Glomerular visceral epithelial cell (primary cell): ENCODE measurements around the gene RAB34.
"Not testable (repeated sequence)": the region's sequence is repeated elsewhere in the genome, so short reads cannot be mapped to it uniquely, and the experiment has no call there.

Experiments used
- DNase-seq: peaks from one replicate; pipeline ENCODE4 v3.0.0-alpha.2; 2016; ENCODE audit errors: extremely low spot score

Gene RAB34

DNA sequence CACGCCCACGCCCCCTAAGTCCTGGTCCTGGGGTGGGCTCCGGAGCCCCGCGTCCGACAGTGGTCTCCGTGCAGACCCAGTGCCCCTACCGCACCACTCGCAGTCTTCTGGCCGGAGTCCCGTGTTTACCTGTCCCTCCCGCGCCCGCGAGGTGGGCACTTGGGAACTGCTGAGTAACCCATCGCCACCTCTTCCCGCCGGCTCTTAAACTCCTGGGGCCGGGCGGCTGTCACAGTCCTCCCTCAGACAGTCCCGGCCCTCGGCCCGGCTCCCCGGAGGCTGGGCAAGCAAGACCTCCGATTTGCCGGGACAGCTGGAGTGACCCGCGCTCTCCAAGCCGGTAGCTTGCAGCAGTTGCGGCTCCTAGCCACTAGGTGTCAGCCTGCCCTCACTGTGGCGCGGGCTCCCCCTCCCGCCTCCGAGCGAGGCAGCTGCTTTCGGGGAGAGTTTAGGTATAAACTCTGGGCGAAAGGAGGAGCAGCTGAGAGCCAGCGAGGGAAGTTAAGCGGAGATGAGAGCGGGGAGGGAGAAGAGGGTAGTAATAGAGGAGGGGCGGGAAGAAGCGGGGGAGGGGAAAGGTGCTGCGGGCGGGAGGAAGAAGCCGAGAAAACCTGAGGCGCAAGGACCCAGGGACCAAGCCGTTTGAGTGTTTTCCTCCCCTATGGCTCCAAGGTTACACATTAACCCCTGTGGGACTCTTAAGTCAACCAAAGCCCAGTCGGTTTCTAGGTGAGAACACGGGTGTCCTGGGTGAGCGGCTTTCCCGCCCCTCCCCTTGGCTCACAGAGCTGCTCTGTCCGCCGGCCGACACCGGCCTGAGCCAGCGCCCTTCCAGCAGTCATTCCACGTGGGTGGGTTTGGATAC is 9.2 kb upstream of the RAB34 start:
- peak; percentile 98 for DNase-seq

GRCh38 chr17:28726226-28726626 is 8.6 kb upstream of the RAB34 start, which contains the start of gene TLCD1:
TLCD1 (minus strand) TSS chr17:28726233; CDS start chr17:28726097, 136 bp downstream.
- DNase-seq, result peak; percentile 61

- DNase-seq, result peak; percentile 91
Measured at GRCh38 chr17:28725660-28726225, 8.1 kb upstream of the RAB34 start.

DNA sequence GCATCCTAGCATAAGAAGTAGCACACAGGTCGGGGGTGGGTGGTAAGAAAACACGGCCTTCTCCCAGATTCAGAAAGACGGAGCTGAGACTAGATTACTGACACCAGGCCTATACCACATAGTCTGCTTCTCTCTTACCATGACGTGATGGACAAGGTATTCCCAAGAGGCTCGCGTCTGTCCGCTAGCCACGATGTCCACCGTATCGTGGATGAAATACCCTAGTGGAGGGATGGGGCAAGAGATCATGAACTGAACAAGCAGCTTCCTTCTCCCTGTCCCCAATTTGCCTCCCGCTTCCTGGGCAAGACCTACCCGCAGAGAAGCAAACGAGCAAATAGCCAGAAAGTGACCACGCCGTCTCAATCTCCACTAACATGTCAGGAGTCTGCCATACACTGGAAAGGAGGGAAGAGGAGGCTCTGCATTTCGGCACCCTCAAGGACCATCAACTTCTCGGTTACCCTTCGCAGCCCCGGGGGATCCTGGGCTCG is 7.5 kb upstream of the RAB34 start:
- peak; percentile 79 for DNase-seq

DNA sequence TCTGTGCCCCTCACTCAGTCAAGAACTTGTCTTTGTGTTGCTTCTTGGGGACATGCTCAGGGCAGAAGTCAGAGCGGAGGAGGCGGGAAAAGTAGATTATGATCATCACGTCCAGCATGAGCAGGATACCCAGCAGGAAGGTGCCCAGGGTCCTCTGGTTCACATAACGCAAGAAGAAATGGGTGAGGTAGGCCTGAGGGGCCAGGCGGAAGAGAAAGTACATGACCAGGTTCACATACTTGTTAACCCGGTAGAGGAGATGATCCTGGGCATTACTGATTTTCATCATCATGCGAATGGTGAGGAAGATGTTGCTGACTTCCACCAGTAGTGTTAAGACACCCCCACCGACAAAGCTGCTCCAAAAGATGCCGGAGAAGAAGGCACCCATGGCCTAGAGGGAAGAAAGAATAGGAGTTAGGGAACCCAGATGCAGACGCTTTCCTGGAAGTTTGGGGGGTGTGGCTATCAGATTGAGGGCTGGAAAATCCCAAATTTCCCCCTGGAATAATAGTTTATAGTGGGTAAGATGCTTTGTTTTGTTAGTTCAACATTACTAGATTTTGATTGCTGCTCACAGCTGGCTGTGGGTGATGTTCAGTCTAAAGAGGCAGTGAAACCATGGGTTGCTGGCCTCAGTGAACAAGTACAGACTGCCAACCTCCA is 7.0 kb upstream of the RAB34 start:
- no peak for DNase-seq

GRCh38 chr17:28723836-28724499 is 6.3 kb upstream of the RAB34 start:
- not testable (repeated sequence) for DNase-seq

GRCh38 chr17:28723159-28723835 is 5.6 kb upstream of the RAB34 start:
- no peak for DNase-seq

GRCh38 chr17:28722417-28723158 is 4.9 kb upstream of the RAB34 start:
- DNase-seq, result no peak

- DNase-seq, result not testable (repeated sequence)
Measured at GRCh38 chr17:28720997-28721329, 3.3 kb upstream of the RAB34 start.

GRCh38 chr17:28720247-28720996 is 2.8 kb upstream of the RAB34 start:
- DNase-seq, result peak; percentile 25

DNA sequence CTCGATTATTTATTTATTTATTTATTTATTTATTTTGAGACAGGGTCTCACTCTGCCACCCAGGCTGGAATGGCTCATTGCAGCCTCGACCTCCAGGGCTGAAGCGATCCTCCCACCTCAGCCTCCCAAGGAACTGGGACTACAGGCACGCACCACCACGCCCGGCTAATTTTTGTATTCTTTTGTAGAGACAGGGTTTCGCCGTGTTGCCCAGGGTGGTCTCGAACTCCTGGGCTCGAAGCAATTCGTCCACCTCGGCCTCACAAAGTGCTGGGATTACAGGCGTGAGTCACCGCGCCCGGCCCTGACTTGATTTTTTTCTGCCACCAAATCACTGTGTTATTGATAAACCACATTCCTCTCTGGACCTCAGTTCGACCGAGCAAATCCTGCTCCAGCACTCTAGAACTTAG is 1.4 kb upstream of the RAB34 start:
- no peak for DNase-seq

DNA sequence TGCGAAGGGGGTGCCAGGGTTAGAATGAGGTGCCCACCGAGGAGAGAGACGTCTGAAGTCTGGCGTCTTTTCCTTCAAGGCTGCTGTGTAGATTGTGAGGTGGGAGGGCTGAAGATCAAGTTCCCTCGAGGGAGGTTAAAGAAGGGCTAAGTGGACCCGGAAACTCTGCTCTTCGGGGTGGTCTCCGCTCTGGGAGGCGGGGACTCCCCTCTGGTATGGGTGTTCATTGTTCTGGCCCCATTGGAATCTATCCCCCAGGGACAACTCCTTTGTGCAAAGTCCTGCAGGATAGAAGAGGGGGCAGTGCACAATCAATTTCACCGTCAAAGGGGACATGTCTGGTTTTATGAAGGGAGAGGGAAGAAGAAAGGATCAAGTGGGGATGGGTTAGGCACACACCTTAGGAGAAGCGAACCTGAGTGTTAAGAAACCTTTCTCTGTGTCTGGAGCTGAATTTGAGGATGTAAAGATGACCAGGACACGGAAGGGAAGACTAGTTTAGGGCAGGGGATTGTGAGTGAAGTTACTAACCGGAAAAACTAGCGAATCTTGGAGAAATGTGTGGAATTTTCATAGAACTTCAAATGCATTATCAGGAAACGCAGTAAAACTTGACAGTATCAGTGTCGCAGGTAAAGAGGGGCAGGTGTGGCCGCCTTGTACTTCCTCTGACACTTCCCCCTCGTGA is 809 bp upstream of the RAB34 start:
- DNase-seq, result no peak

- DNase-seq, result peak; percentile 40
Measured at GRCh38 chr17:28716740-28717577, 709 bp downstream of the RAB34 start.

DNA sequence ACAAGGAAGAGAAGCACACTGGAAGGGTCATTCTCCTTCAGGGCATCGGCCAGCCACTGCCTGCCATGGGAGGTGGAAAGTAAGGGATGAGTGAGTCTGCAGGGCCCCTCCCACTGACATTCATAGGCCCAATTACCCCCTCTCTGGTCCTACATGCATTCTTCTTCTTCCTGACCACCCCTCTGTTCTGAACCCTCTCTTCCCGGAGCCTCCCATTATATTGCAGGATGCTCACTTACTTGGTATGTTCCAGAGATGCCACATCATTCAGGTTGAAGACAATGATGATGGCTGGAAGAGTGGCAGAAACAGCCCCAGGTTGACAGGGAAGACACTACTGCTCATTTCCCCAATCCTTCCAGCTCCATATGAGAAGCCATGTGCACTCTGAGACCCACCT is 2.5 kb downstream of the RAB34 start:
- no peak for DNase-seq

DNA sequence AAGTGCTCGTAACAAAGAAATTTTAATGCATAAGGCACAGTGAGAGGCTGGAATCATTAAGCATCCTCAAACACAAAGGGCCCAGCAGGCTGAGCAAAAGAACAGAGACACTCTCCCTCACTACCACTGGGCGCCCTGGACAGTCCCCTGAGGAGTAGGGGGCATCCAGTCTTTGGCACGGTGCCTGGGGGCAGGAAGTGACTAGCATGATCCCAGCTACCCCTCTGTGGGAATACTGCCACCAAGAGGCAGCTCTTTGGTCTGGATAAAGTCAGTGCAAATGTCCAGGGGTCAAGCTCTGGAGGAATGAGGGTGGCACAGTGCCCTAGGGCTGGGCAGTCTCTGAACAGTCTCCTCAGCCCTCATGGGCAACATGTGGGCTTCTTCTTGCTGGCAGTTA is 3.4 kb downstream of the RAB34 start:
- DNase-seq, result no peak

DNA sequence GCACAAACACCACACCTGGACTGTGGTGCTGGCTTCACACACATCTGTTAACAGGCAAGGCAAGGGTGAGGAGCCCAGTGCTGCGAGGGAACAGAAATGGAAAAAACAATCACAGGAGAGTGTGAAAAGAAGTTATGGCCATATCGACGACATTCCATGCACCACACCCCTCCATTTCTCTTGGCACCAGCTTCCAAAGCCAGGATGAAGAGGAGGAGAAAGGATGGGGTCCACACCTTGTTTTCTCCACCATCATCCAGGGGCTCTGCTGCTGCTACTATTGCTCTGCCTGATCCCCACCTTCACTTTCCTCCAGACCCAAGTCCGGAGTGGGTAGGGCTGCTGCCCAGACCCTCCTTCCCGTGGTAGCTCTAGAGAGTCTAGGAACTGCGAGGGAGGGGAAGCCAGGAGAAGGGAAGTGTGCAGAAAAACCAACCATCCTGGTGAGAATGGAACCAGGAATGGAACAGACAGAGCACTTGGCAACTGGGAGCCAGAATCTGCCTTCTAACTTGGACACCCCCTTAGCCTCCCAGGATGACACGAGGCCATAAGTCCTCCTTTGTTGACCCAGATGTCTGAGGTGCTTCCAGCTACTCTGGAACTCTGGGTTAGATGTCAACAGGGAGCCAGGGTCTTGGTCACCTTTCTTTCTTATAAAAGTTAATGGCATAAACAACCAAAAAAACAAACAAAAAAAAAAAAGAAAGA is 4.8 kb downstream of the RAB34 start:
- no peak for DNase-seq

GRCh38 chr17:28712032-28712704 is 5.5 kb downstream of the RAB34 start:
- DNase-seq, result no peak

GRCh38 chr17:28711723-28712031 is 6.0 kb downstream of the RAB34 start, which contains the start of gene PROCA1:
PROCA1 (minus strand) TSS chr17:28711888; CDS start chr17:28711660, 228 bp downstream.
- no peak for DNase-seq
